Neural cell (in vitro differentiated cells): ENCODE results near the gene LRWD1. TPM values are rescaled to one million over a fixed set of nuclear protein-coding genes. Genes with fewer than 3 reads are reported as not detected.
"Not testable (repeated sequence)": the region's sequence is repeated elsewhere in the genome, so short reads cannot be mapped to it uniquely, and the experiment has no call there.

Experiments used
- H2AFZ ChIP-seq: fragments of 200-600, 300-800 bp; sonication (generic), shearing (Covaris generic); 2 replicates; pipeline ENCODE4 v1.6.0; 2014; ENCODE audit warnings: low read depth, mild to moderate bottlenecking, antibody characterized with exemption, low read length, moderate library complexity
- H3F3A ChIP-seq: fragments of 200-600 bp; shearing (Covaris generic); 2 replicates; pipeline ENCODE4 v1.6.1; 2016; ENCODE audit warnings: mild to moderate bottlenecking, moderate library complexity, mixed read lengths, antibody characterized with exemption, low read length; ENCODE audit not compliant: insufficient read depth, poor library complexity, severe bottlenecking
- H3K27ac ChIP-seq: fragments of 200-600, 300-800 bp; sonication (generic), shearing (Covaris generic); 2 replicates; pipeline ENCODE4 v1.5.1; 2014; ENCODE audit warnings: mild to moderate bottlenecking, low read length, moderate library complexity
- H3K27me3 ChIP-seq: fragments of 300-800, 200-600 bp; sonication (generic), shearing (Covaris generic); 2 replicates; pipeline ENCODE4 v1.6.0; 2014; ENCODE audit warnings: mild to moderate bottlenecking, low read depth, low read length, moderate library complexity; ENCODE audit not compliant: insufficient read depth
- H3K36me3 ChIP-seq: fragments of 300-800, 200-600 bp; sonication (generic), shearing (Covaris generic); 2 replicates; pipeline ENCODE4 v1.5.1; 2014; ENCODE audit warnings: mild to moderate bottlenecking, antibody characterized with exemption, low read length, moderate library complexity; ENCODE audit not compliant: insufficient read depth
- H3K4me2 ChIP-seq: fragments of 300-800, 200-600 bp; sonication (generic), shearing (Covaris generic); 2 replicates; pipeline ENCODE4 v1.6.0; 2014; ENCODE audit warnings: mild to moderate bottlenecking, low read length
- H3K4me3 ChIP-seq: fragments of 300-800, 200-600 bp; sonication (generic), shearing (Covaris generic); 2 replicates; pipeline ENCODE4 v1.5.1; 2014; ENCODE audit warnings: mild to moderate bottlenecking, low read length, moderate library complexity
- H3K79me2 ChIP-seq: fragments of 200-600 bp; shearing (Covaris generic); replicated peaks from 2 replicates; pipeline ENCODE4 v1.6.0; 2014; ENCODE audit warnings: mild to moderate bottlenecking, low read length, moderate library complexity; ENCODE audit not compliant: insufficient read depth
- H3K9ac ChIP-seq: fragments of 300-800, 200-600 bp; sonication (generic), shearing (Covaris generic); 2 replicates; pipeline ENCODE4 v1.6.1; 2016; ENCODE audit warnings: mild to moderate bottlenecking, low read length, mixed read lengths
- H3K9me2 ChIP-seq: fragments of 200-600 bp; shearing (Covaris generic); 2 replicates; pipeline ENCODE4 v1.6.1; 2016; ENCODE audit warnings: mild to moderate bottlenecking, low read length, mixed read lengths; ENCODE audit not compliant: insufficient read depth
- H3K9me3 ChIP-seq: fragments of 200-600, 300-800 bp; sonication (generic), shearing (Covaris generic); 2 replicates; pipeline ENCODE4 v1.6.1; 2016; ENCODE audit warnings: mild to moderate bottlenecking, mixed run types, low read length, moderate library complexity, mixed read lengths
- H4K20me1 ChIP-seq: fragments of 200-600 bp; shearing (Covaris generic); 2 replicates; pipeline ENCODE4 v1.6.1; 2016; ENCODE audit warnings: mild to moderate bottlenecking, mixed run types; ENCODE audit not compliant: insufficient read depth
- polyA plus RNA-seq: library from polyadenylated mRNA; depleted of rRNA; stranded (reverse); fragments of >200 nt; gene quantifications from 2 replicates; pipeline ENCODE4 v1.2.3, GENCODE V29; 2014

LRWD1 gene
- polyA plus RNA-seq, 1 donor from 2014 or later, result 85.5 TPM

- not testable (repeated sequence) for H3K79me2 ChIP-seq, H3K4me2 ChIP-seq, H3K4me3 ChIP-seq
These were observed 28.6 kb downstream of the LRWD1 start for GRCh38 chr7:102493220-102493935.

GRCh38 chr7:102494026-102494425 is 29.2 kb downstream of the LRWD1 start:
- H4K20me1 ChIP-seq, H2AFZ ChIP-seq, H3K27ac ChIP-seq, H3K9ac ChIP-seq, H3K27me3 ChIP-seq, H3K36me3 ChIP-seq, H3K4me3 ChIP-seq, H3K9me3 ChIP-seq, H3K79me2 ChIP-seq, H3K4me2 ChIP-seq, H3F3A ChIP-seq, H3K9me2 ChIP-seq: not testable (repeated sequence)

More at GRCh38 chr7:102493220-102493935, 28.6 kb downstream of the LRWD1 start:
- H3K9me2 ChIP-seq, H3F3A ChIP-seq, H4K20me1 ChIP-seq, H3K27me3 ChIP-seq, H3K9me3 ChIP-seq, H2AFZ ChIP-seq, H3K9ac ChIP-seq, H3K27ac ChIP-seq, H3K36me3 ChIP-seq: not testable (repeated sequence)

GRCh38 chr7:102494473-102495149 is 29.8 kb downstream of the LRWD1 start:
- not testable (repeated sequence) for H2AFZ ChIP-seq, H3K9me3 ChIP-seq, H3K4me3 ChIP-seq, H3F3A ChIP-seq, H3K27ac ChIP-seq, H3K79me2 ChIP-seq, H3K4me2 ChIP-seq, H3K27me3 ChIP-seq, H3K9ac ChIP-seq, H3K36me3 ChIP-seq, H3K9me2 ChIP-seq, H4K20me1 ChIP-seq

GRCh38 chr7:102496861-102497260 is 32.1 kb downstream of the LRWD1 start:
- not testable (repeated sequence) for H3K4me3 ChIP-seq, H2AFZ ChIP-seq, H3K9ac ChIP-seq, H3F3A ChIP-seq, H4K20me1 ChIP-seq, H3K9me3 ChIP-seq, H3K27ac ChIP-seq, H3K79me2 ChIP-seq, H3K4me2 ChIP-seq, H3K36me3 ChIP-seq, H3K9me2 ChIP-seq, H3K27me3 ChIP-seq

- not testable (repeated sequence) for H3K9me3 ChIP-seq, H3K36me3 ChIP-seq, H2AFZ ChIP-seq, H3F3A ChIP-seq, H3K79me2 ChIP-seq, H3K4me3 ChIP-seq, H3K9me2 ChIP-seq, H4K20me1 ChIP-seq, H3K27ac ChIP-seq, H3K27me3 ChIP-seq, H3K9ac ChIP-seq, H3K4me2 ChIP-seq
These were observed 32.5 kb downstream of the LRWD1 start for GRCh38 chr7:102497308-102497707.

GRCh38 chr7:102498321-102498720 is 33.5 kb downstream of the LRWD1 start:
- H3F3A ChIP-seq, result not testable (repeated sequence)

GRCh38 chr7:102503141-102503540 is 38.4 kb downstream of the LRWD1 start:
- H3K27me3 ChIP-seq, H4K20me1 ChIP-seq, H3F3A ChIP-seq, H3K79me2 ChIP-seq, H3K9me3 ChIP-seq, H3K9ac ChIP-seq, H3K4me3 ChIP-seq, H3K9me2 ChIP-seq, H3K27ac ChIP-seq, H2AFZ ChIP-seq, H3K36me3 ChIP-seq, H3K4me2 ChIP-seq: not testable (repeated sequence)

More at GRCh38 chr7:102498321-102498720, 33.5 kb downstream of the LRWD1 start:
- H3K79me2 ChIP-seq, H3K4me2 ChIP-seq, H3K9ac ChIP-seq, H3K27me3 ChIP-seq, H4K20me1 ChIP-seq, H2AFZ ChIP-seq, H3K9me3 ChIP-seq, H3K27ac ChIP-seq, H3K36me3 ChIP-seq, H3K4me3 ChIP-seq, H3K9me2 ChIP-seq: not testable (repeated sequence)
